Lower leg skin (tissue), 3 donors: Measurements from ENCODE around the gene RHBDL1.

Source experiments
- CTCF ChIP-seq, 3 donors: fragments of 450-650 bp; IDR thresholded peaks; one replicate each; pipeline ENCODE4 v1.5.1; 2016; ENCODE audit warnings: antibody characterized with exemption in 3 of 3, mild to moderate bottlenecking in 3 of 3, moderate library complexity in 2 of 3
- POLR2A ChIP-seq, 2 donors: fragments of 450-650 bp; IDR thresholded peaks; one replicate each; pipeline ENCODE4 v1.6.1; 2016 to 2017; ENCODE audit warnings: antibody characterized with exemption in 2 of 2, mild to moderate bottlenecking in 1 of 2, moderate library complexity in 1 of 2

GRCh38 chr16:636206-637080 lies 39.0 kb upstream of the RHBDL1 start, which contains the start of gene METTL26:
- TF ChIP-seq CTCF (IDR thresholded peaks at IDR 0.05) = no peak
- no peak for TF ChIP-seq POLR2A (IDR thresholded peaks at IDR 0.05)
